Measurements from ENCODE around the gene PPP6R3. TPM values are rescaled to one million over a fixed set of nuclear protein-coding genes. Genes with fewer than 3 reads are reported as not detected.

Gene PPP6R3
- total and polyA plus RNA-seq, 10 of the 15 experiments (the other 5 are each of a cell fraction or from before 2014, with no cell fraction given) = 12.4 to 123 (median 74.1) TPM

- Histone ChIP-seq H3K4me1 (ENCODE audit: control insufficient read depth, insufficient read depth, low read length) (no peaks in the 10 kb centered on the region), H2AFZ (ENCODE audit: control insufficient read depth, low read depth, low read length) (no peak overlapping the region), H3K4me3 (no peak overlapping the region), H3K9me3 (replicated peaks; ENCODE audit: control insufficient read depth, insufficient read depth, low read length) (no peaks in the 10 kb centered on the region), H3K4me2 (ENCODE audit: control insufficient read depth, insufficient read depth) (no peak overlapping the region), H3K27me3 (replicated peaks in 1 of 2; ENCODE audit: control insufficient read depth in 2 of 2, insufficient read depth in 2 of 2, low read length in 1 of 2) (no peaks in the 10 kb centered on the region), H3K27ac (ENCODE audit: control insufficient read depth, insufficient read depth) (no peak overlapping the region), H3K79me2 (ENCODE audit: control insufficient read depth, insufficient read depth, low read length) (no peaks in the 10 kb centered on the region), H4K20me1 (ENCODE audit: control insufficient read depth, insufficient read depth) (no peaks in the 10 kb centered on the region), H3K36me3 (ENCODE audit: control insufficient read depth in 2 of 2, insufficient read depth in 2 of 2, low read length in 1 of 2) (peaks cover 17 to 34% of the 10 kb centered on the region in 2 experiments), H3K9ac (ENCODE audit: control insufficient read depth, insufficient read depth, low read length) (no peak overlapping the region)
- in situ Hi-C loops (cut with MboI) = no loop called here
- RAD21 ChIA-PET (ENCODE audit: unreplicated experiment) = no interaction called here
- BruUV-seq (replicated peaks) = no TSS peak
- SMC1A ChIA-PET (ENCODE audit: uncharacterized antibody, unreplicated experiment) = no interaction called here
- FAIRE-seq = no peak
- intact Hi-C loops (cut with micrococcal nuclease; ENCODE audit: unreplicated experiment) = no loop called here
- DNase-seq (ENCODE audit: low read depth, low spot score) = no peak
- CTCF ChIA-PET = interaction anchor here (1.7 kb wide), 1 partner anchor 7 kb away, joined by 6 read pairs; no protein-coding TSS in a partner anchor
- no peak for ATAC-seq
- POLR2A ChIA-PET = no interaction called here
- TF ChIP-seq IRF3 (IDR thresholded peaks at IDR 0.05) (no peak), ASH2L (IDR thresholded peaks at IDR 0.05; ENCODE audit: borderline replicate concordance, low read depth) (no peak), NR2F1 (conservative IDR thresholded peaks at IDR 0.05) (no peak), RBBP5 (conservative IDR thresholded peaks at IDR 0.05) (no peak), BCLAF1 (IDR thresholded peaks at IDR 0.05) (no peak), CBX3 (IDR thresholded peaks at IDR 0.05; ENCODE audit: borderline replicate concordance, low read depth) (no peak), ZZZ3 (IDR thresholded peaks at IDR 0.05; ENCODE audit: control insufficient read depth, insufficient read length, low read depth) (no peak), FOXK2 (IDR thresholded peaks at IDR 0.05) (no peak), TCF3 (IDR thresholded peaks at IDR 0.05; ENCODE audit: borderline replicate concordance, insufficient read depth, low read depth, low read length) (no peak)
- TF ChIP-seq, protein P1, sequence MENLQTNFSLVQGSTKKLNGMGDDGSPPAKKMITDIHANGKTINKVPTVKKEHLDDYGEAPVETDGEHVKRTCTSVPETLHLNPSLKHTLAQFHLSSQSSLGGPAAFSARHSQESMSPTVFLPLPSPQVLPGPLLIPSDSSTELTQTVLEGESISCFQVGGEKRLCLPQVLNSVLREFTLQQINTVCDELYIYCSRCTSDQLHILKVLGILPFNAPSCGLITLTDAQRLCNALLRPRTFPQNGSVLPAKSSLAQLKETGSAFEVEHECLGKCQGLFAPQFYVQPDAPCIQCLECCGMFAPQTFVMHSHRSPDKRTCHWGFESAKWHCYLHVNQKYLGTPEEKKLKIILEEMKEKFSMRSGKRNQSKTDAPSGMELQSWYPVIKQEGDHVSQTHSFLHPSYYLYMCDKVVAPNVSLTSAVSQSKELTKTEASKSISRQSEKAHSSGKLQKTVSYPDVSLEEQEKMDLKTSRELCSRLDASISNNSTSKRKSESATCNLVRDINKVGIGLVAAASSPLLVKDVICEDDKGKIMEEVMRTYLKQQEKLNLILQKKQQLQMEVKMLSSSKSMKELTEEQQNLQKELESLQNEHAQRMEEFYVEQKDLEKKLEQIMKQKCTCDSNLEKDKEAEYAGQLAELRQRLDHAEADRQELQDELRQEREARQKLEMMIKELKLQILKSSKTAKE (IDR thresholded peaks at IDR 0.05; ENCODE audit: low read depth, poor library complexity, severe bottlenecking) = no peak
- TF ChIP-seq, protein P2, sequence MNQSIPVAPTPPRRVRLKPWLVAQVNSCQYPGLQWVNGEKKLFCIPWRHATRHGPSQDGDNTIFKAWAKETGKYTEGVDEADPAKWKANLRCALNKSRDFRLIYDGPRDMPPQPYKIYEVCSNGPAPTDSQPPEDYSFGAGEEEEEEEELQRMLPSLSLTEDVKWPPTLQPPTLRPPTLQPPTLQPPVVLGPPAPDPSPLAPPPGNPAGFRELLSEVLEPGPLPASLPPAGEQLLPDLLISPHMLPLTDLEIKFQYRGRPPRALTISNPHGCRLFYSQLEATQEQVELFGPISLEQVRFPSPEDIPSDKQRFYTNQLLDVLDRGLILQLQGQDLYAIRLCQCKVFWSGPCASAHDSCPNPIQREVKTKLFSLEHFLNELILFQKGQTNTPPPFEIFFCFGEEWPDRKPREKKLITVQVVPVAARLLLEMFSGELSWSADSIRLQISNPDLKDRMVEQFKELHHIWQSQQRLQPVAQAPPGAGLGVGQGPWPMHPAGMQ (IDR thresholded peaks at IDR 0.05; ENCODE audit: borderline replicate concordance) = no peak
- WGBS (ENCODE audit: insufficient coverage, insufficient replicate concordance, low lambda C conversion rate, missing lambda C conversion rate) = 100% methylated on average over 5 of the region's 5 CpGs
These were observed 131.2 kb downstream of the PPP6R3 start for GRCh38 chr11:68591719-68592118.
